Measurements from ENCODE around the gene PCSK6. TPM values are rescaled to one million over a fixed set of nuclear protein-coding genes. Genes with fewer than 3 reads are reported as not detected.
"Not testable (repeated sequence)": the region's sequence is repeated elsewhere in the genome, so short reads cannot be mapped to it uniquely, and the experiment has no call there.

PCSK6 gene
- total RNA-seq, 1 donor from 2014 or later = 0.40 TPM

- no peak for TF ChIP-seq CTCF (IDR thresholded peaks at IDR 0.05)
- H3K27ac Mint-ChIP-seq (ENCODE audit: unreplicated experiment) = no peak overlapping the region
- H3K9me3 Mint-ChIP-seq (ENCODE audit: low read depth) = no peaks in the 10 kb centered on the region
- no peak for DNase-seq (ENCODE audit: low spot score)
- no peaks in the 10 kb centered on the region for H3K36me3 Mint-ChIP-seq (ENCODE audit: low read depth)
- H3K27me3 Mint-ChIP-seq (ENCODE audit: low read depth) = peaks cover 18% of the 10 kb centered on the region
- no peak overlapping the region for H3K4me3 Mint-ChIP-seq (ENCODE audit: unreplicated experiment)
- H3K4me1 Mint-ChIP-seq (ENCODE audit: low read depth) = peaks cover 13% of the 10 kb centered on the region
These were observed 130.6 kb downstream of the PCSK6 start for GRCh38 chr15:101358895-101359294.

GRCh38 chr15:101357885-101358284 is 131.6 kb downstream of the PCSK6 start:
- H3K4me1 Mint-ChIP-seq (ENCODE audit: low read depth) = peaks cover 13% of the 10 kb centered on the region
- peaks cover 16% of the 10 kb centered on the region for H3K27me3 Mint-ChIP-seq (ENCODE audit: low read depth)
- H3K9me3 Mint-ChIP-seq (ENCODE audit: low read depth) = no peaks in the 10 kb centered on the region
- H3K27ac Mint-ChIP-seq (ENCODE audit: unreplicated experiment) = no peak overlapping the region
- no peaks in the 10 kb centered on the region for H3K36me3 Mint-ChIP-seq (ENCODE audit: low read depth)
- no peak for TF ChIP-seq CTCF (IDR thresholded peaks at IDR 0.05)
- H3K4me3 Mint-ChIP-seq (ENCODE audit: unreplicated experiment) = no peak overlapping the region
- DNase-seq (ENCODE audit: low spot score) = peak; percentile 88

GRCh38 chr15:101357333-101357732 is 132.2 kb downstream of the PCSK6 start:
- H3K9me3 Mint-ChIP-seq (ENCODE audit: low read depth) = no peaks in the 10 kb centered on the region
- H3K4me3 Mint-ChIP-seq (ENCODE audit: unreplicated experiment) = no peak overlapping the region
- H3K27me3 Mint-ChIP-seq (ENCODE audit: low read depth) = peaks cover 17% of the 10 kb centered on the region
- H3K36me3 Mint-ChIP-seq (ENCODE audit: low read depth) = peaks cover 1% of the 10 kb centered on the region
- H3K27ac Mint-ChIP-seq (ENCODE audit: unreplicated experiment) = no peak overlapping the region
- peaks cover 13% of the 10 kb centered on the region for H3K4me1 Mint-ChIP-seq (ENCODE audit: low read depth)
- TF ChIP-seq CTCF (IDR thresholded peaks at IDR 0.05) = no peak
- no peak for DNase-seq (ENCODE audit: low spot score)

- H3K4me3 Mint-ChIP-seq (ENCODE audit: unreplicated experiment); H3K27ac Mint-ChIP-seq (ENCODE audit: unreplicated experiment); H3K36me3 Mint-ChIP-seq (ENCODE audit: low read depth); H3K9me3 Mint-ChIP-seq (ENCODE audit: low read depth); DNase-seq (ENCODE audit: low spot score): not testable (repeated sequence)
- Mint-ChIP-seq H3K4me1 (ENCODE audit: low read depth) (peaks cover 13% of the 10 kb centered on the region), H3K27me3 (ENCODE audit: low read depth) (peaks cover 17% of the 10 kb centered on the region)
These were observed 132.9 kb downstream of the PCSK6 start for GRCh38 chr15:101356512-101357172.

- Mint-ChIP-seq H3K27ac (ENCODE audit: unreplicated experiment) (no peak overlapping the region), H3K9me3 (ENCODE audit: low read depth) (no peaks in the 10 kb centered on the region), H3K36me3 (ENCODE audit: low read depth) (peaks cover 1% of the 10 kb centered on the region), H3K4me1 (ENCODE audit: low read depth) (peaks cover 13% of the 10 kb centered on the region), H3K27me3 (ENCODE audit: low read depth) (peaks cover 13% of the 10 kb centered on the region), H3K4me3 (ENCODE audit: unreplicated experiment) (no peak overlapping the region)
- no peak for TF ChIP-seq CTCF (IDR thresholded peaks at IDR 0.05)
- DNase-seq (ENCODE audit: low spot score) = no peak
These were observed 133.6 kb downstream of the PCSK6 start for GRCh38 chr15:101355678-101356464.
